GM21717 (cell line): ENCODE data around the gene HLA-DQB2.
"Not testable (repeated sequence)": the region's sequence is repeated elsewhere in the genome, so short reads cannot be mapped to it uniquely, and the experiment has no call there.

Experiments used
- ATAC-seq: cut with Tn5 transposase; IDR thresholded peaks from one replicate; pipeline ENCODE4 v1.9.1; 2021; ENCODE audit warnings: mild to moderate bottlenecking, moderate library complexity; ENCODE audit not compliant: unreplicated experiment

The HLA-DQB2 gene

DNA sequence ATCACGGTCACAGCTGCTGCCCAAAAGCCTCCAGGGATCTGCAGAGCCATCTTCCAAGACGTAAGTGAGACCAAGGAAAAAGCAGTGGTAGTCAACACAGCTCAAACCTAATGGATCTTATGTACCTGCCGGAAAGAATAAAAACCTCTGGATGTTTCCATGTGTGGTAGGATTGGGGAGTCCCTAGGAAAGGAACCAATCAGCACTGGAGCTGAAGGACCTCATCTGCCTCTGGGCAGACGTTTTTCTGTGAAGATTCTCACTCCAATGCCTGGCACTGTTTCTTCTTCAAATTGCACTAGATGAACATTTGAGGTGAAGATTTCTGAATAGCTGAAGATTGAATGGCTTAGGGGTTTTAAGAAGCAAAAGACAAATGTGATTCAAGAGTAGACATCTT lies at the start of gene HLA-DQB2:
TSS of gene HLA-DQB2 (minus strand) at position 112 of the 400 bp plus-strand sequence. CDS start at position 50, 62 bp downstream.
- no peak for ATAC-seq

DNA sequence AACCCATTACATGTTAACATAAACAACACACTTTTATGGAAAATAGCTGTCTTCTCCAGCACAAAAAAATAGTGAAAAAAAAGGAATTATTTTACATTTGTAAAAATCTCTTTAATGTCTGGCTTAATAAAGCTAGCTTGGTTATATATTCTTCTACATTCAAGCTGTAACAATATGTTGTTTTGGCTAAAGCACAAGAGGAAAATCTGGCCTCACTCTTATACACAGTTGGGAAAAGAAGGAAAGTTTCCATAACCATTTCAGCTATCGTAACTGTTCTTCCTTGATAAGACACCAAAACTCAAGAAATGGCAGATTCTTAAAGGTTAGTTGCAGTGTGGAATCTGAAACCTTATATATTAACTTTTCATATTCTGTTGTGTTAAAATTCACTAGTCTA lies 45.8 kb upstream of the HLA-DQB2 start:
- no peak for ATAC-seq

DNA sequence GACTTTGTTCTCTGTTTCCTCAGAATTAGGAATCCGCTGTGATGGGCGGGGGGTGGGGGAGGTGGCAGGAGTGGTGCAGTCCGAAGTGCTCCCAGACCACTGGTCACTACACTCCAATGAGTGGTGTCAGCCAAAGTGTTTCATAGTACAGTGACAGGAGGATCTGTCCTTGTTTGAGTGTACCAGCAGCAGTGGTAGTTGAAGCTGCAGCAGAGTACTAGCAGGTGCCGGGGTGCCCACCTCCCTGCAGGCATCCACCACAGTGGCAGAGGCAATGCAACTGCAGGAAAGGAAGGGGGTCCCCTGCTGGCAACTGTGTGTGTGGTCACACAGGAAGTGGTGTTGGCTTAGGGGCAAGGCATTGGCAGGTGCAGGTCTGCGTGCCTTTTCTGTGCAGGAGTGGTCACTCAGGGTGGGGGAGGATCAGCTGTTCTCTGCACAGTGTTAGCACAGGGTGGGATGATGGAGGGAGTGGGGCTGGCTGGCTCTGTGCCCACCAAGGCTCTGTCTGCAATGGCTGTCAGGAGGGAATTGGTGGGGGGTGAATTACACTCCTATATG lies 43.8 kb upstream of the HLA-DQB2 start:
- ATAC-seq: no peak

DNA sequence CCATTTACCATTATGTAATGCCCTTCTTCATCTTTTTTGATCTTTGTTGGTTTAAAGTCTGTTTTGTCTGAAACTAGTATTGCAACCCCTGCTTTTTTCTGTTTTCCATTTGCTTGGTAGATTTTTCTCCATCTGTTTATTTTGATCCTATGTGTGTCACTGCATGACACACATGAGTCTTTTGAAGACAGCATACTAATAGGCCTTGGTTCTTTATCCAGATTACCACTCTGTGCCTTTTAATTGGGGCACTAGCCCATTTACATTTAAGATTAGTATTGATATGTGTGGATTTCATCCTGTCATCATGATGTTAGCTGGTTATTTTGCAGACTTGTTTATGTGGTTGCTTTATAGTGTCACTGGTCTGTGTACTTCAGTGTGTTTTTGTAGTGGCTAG lies 42.1 kb upstream of the HLA-DQB2 start:
- not testable (repeated sequence) for ATAC-seq

DNA sequence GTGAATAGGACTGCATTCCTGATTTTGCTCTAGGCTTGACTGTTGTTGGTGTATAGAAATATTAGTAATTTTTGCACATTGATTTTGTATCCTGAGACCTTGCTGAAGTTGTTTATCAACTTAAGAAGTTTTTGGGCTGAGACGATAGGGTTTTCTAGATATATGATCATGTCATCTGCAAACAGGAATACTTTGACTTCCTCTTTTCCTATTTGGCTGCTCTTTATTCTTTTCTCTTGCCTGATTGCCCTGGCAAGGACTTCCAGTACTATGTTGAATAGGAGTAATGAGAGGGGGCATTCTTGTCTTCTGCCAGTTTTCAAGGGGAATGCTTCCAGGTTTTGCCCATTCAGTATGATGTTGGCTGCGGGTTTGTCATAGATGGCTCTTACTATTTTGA lies 40.1 kb upstream of the HLA-DQB2 start:
- ATAC-seq: no peak

DNA sequence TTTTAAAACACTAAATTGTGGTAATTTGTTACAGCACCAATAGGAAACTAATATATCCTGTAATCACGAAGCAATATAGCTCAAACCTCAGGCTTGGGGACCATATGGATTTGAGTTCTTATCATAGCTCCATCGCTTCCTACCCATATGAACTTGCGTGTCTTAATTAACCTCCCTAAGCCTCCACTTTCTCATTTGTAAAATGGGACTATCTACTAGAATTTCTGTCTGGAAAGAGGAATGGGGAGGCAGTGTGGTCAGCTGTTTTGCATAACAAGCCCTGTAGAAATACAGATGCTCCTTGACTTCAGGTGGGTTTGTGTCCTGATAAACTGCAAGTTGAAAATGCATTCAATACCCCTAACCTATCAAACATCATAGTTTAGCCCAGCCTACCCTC lies 36.4 kb upstream of the HLA-DQB2 start:
- ATAC-seq: no peak

DNA sequence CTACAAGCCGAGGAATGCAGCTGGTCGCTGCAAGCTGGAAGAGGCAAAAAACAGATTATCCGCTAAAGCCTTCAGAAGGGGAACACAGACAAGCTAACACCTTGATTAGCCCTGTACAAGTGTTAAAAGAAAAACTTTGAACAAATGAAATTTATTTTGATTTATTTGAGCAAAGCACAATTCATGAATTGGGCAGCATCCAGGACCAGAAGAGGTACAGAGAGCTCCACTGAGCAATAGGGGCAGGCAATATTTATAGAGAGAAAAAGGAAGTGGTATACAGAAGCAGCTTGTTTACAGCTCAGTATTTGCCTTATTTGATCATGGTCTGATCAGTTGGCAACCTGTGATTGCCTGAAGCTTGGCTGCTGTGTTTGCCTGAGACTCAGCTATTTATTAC lies 35.8 kb upstream of the HLA-DQB2 start:
- ATAC-seq: no peak

DNA sequence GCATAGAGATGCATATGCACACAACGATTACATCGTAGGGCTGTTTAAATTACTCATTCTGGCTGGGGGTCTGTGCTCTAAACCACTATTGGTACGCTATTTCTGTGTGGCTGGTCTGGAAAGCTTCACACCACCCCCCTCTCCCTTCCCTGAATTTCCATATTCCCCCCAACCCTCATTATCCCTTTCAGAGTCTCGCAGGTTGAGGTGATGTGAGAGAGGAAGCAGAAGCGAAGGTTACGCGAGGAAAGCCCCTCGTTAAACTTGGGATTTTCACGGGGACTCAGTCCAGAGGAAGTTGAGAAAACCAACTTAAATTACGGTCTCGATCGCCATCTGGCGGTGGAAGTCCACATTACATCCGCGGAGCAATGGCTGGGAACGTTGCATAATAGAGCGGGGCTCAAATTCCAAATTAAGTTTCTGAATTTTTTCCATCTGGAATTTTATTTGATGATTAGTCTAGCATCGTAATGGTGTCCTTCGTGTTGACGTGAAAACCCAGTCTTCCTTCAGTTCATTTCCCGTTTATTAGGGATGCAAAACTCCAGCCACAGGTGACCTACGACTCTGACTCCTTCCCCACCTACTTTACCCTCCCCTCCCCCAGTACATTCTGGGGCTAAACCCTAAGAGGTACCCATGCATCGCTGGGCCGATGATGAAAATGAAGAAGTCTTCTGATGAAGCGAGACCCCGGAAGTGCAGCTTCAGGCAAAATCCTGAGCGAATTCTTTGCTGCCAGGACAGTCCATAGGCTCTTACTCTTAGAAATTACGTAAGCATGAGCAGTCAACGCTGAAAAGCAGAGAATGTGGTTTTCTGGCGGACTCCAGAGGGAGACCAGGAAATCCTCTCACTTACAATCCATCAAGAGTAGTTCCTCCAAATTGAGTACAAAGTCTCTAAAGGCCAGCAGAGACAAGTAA lies 33.8 kb upstream of the HLA-DQB2 start:
- no peak for ATAC-seq

DNA sequence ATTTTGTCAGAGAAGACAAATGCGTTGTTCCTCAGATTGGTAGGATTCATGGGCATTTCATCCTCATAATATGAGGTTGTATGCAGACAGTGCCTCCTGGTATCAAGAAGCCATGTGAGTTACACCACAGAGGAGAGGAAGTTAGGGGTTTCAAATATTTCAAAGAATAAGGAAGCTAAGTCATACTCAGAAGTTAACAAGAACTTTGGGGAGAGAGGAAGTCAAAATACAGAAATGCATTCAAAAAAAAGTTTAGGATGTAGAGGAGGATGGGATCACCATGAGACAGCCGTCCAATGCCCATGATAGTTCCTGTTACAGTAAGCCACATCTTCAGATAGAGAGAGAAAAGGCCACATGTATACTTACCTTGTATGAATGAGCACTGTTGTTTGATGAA lies 31.2 kb upstream of the HLA-DQB2 start:
- no peak for ATAC-seq

DNA sequence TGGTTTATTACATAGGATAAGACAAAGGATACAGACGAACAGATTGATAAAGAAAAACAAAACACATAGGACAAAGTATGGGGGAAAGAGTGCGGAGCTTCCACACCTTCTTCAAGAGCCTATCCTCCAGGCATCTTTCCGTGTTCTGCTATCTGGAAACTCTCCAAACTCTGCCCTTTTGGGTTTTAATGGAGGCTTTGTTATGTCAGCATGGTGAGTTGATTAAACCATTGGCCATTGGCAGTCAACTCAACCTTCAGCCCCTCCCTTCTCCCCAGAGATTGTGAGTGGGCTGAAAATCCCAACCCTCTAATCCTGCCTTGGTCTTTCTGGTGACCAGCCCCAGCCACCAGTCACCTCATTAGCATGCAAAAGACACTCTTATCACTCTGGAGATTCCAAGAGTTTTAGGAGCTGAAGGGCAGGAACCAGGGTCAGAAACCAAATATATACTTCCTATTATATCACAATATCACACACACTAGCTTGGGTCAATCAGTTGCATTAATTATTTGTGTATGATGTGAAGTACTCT lies 29.6 kb upstream of the HLA-DQB2 start:
- no peak for ATAC-seq

DNA sequence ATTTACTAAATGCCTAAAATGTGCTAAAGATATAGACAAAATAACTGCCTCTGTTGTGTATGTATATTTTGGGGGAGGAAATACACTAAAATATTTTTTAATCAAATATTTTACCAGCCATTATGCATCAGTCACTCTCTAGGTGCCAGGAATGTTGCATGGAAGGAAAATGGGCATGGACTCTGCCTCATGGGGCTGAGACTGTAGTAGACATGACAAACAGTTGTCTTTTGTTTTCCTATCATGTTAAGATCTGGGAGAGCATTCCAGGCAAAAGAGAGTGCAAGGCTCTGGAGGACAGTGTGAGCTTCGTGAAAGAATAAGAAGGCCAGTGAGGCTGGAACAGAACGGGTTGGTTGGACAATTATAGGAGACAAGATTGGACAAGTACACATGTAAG lies 27.0 kb upstream of the HLA-DQB2 start:
- ATAC-seq: no peak

DNA sequence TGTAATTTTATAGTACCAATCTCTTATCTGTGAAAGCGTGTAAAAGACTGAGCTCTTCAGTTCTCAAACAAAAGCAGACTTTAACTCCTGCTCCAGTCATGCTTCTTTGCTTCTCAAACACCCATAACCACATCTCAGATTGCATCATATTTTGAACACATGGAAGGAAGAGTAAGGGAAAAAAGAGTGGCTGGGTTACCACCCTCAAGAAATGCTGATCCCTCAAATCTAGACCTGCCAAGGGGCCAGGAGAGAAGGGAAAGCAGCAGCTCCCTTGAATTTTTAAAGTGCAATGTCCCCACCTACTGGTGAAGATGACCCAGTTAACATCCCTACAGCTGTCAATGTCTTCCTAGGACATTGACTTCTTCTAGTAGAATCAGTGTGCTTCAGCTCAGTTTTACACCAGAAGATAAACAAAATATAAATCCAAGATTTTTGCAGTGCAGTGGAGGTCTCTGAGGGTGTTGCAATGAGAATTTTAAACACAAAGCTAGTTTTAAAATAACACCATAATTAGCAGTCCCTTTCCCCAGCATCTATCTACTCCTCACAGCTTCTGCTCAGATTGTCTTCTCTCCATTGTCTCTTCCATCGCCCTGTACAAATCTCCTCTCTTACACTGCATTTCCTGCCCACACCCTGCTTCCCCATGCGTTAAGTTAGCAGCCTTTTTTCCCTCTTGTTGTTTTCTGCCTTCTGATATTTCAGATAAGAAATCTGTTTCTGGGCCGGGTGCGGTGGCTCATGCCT lies 22.6 kb upstream of the HLA-DQB2 start:
- no peak for ATAC-seq

DNA sequence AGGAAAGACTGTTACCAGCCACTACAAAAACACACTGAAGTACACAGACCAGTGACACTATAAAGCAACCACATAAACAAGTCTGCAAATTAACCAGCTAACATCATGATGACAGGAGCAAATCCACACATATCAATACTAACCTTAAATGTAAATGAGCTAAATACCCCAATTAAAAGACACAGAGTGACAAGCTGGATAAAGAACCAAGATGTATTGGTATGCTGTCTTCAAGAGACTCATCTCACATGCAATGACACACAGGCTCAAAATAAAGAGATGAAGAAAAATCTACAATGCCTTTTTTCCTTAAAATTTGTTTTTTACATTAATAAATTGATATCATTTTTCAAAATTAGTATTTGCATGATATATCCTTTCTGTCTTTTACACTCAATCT lies 19.6 kb upstream of the HLA-DQB2 start:
- not testable (repeated sequence) for ATAC-seq

DNA sequence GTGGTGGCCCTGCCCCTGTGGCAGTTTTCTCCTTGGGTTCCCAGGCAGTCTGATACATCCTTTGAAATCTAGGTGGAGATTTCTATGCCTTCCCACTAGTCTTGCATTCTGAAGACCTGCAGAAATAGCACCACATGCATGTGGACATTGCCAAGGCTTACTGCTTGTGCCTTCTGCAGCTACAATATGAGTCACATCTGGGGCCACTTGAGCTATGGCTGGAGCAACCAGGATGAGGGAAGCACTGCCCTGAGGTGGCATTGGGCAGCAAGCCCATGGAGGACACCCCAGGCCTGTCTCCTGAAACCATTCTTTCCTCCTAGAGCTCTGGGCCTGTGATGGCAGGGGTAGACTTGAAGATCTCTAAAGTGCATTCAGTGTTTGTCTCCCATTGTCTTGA lies 15.7 kb upstream of the HLA-DQB2 start:
- ATAC-seq: no peak

DNA sequence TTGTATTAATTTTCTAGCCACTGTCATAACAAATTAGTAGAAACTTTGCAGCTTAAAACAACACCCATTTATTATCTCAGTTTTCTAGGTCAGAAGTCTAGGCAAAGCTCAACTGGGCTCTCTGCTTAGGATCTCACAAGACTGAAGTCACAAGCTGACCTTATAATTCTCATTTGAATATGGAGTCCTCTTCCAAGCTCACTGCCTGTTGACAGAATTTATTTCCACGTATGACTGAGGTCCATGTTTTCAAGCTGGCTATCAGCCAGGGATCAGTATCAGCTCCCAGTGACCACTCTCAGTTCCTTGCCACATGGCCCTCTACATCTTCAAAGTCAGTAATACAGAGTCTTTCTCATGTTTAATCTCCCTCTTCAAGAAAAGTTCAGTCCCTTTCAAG lies 11.7 kb upstream of the HLA-DQB2 start:
- ATAC-seq: no peak

DNA sequence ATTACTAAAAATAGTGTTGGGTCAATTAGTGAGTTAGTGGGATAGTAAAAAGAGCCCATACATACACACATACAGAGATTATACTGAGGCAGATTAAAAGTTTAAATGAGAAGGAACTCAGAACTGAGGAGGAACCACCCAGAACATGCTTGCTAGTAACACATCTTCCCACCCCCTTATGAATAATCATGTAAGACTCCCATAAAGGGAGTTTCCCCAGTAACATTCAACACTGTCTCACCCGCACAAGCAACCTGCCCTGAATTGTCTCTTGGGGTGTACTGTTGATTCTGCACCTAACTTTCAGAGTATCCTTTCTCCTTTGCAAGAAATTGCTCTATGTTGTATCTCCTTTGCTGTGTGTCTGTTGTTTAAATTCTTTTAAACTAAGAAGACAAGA lies 11.1 kb upstream of the HLA-DQB2 start:
- ATAC-seq: no peak

DNA sequence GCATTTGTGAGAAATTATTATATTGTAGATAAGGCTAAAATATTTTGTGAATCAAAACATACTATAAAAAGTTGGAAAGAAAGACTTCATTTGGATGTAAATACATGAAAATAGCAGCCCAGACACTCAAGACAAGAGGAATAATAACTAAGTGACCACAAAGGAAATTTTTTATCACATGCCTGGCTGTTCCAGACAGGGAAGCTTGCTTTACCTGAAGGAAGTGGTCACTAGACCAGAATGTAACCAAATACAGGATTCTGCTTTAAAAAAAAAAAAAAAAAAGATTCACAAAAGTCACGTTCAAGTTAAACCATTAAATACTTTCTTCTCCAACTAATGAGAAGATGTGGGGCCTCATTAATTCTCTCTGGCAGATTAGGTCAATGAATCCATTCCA lies 9.3 kb upstream of the HLA-DQB2 start:
- ATAC-seq: no peak

DNA sequence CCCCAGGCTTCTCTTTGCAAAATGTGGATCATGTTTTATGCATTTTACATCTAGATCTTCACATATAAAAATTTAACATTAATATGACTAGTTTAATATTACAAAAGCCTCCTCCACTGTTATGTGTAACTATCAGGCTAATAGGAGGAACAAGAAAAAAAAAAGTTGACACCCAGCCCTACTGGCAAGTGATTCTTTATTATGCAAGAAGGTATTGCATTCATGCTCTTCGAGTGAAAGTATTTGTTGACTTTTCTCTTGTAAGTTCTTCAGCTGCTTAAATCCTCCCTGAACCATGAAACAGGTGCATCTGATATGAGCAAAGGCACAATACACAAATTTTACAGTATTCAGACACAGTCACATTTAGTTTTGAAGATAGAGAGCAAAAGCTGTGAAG lies 716 bp upstream of the HLA-DQB2 start:
- ATAC-seq: no peak

DNA sequence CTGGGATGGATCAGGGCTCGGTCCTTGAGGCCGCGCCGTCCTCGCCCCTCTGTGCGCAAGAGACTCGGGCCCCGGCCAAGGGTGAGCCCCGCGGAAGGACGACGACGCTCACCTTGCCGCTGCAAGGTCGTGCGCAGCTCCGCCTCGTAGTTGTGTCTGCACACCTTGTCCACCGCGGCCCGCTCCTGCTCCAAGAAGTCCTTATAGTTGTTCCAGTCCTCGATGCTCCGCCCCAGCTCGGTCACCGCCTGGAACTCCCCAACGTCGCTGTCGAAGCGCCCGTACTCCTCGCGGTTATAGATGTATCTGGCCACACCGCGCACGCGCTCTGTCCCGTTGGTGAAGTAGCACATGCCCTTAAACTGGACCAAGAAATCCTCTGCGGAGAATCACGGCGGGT lies 1.8 kb downstream of the HLA-DQB2 start:
- ATAC-seq: no peak

DNA sequence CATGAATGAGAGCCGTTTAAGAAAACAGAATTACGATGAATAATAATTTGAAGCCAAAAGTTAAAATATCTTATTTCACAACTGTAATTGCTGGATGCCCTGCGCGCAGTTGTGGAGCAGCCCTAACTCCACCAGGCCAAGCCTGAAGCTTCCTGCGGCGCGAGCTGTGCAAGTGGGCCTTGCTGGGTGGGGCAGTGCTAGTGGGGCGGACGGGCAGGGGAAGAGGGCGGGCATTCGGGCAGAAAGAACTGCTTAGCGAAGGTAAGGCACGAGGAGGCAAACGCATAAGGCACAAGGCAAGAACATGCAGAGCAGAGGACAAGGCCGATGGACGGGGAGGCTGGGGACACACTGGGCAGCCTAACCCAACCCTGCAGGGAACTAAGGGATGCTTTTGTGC lies 2.3 kb downstream of the HLA-DQB2 start:
- no peak for ATAC-seq

DNA sequence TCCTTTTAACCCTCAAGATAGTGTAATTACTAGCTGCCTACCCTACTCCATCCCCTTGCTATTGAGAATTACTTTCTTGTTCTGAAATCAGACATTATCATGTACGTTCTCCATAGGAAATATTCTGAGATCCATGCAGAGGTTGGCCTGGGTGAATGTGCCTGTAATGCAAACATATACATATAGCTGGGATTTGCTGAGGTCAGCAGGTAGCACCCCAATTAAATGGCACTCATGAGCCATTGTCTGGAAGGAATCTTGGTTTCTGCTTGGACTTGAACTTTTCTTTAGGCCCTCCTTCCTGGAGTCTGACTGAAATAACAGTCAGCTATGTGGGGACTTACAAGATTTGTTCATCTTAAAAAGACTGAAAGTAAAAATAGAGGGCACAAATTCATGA lies 3.7 kb downstream of the HLA-DQB2 start:
- no peak for ATAC-seq

DNA sequence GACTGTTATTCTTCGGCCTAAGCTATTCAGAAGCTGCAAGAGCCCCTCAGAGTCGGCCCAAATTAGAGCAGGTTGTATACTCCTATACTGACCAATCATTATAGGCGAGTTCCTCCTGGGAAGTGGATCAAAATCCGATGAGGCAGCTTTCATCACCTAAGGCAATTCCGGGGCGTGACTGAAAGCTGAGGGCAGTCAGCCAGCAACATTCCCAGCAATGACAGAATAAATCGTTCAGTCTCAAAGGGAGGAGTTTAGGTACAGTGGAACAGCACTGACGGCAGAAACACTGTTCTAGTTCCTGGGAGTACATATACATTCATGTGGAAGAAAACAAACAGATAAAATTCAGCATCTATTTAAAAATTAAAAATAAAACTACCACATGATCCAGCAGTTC lies 10.8 kb downstream of the HLA-DQB2 start:
- ATAC-seq: no peak
